Panc1 (cell line): ENCODE measurements around the gene MAPRE2. TPM values are rescaled to one million over a fixed set of nuclear protein-coding genes. Genes with fewer than 3 reads are reported as not detected.

Experiments used
- ATAC-seq: fragments of 200-7000 bp; cut with Tn5 transposase; 2 replicates; pipeline ENCODE4 v1.9.1; 2020; ENCODE audit warnings: mild to moderate bottlenecking, moderate library complexity
- BruUV-seq: library from RNA; stranded (reverse); fragments of 400-500 nt; replicated peaks from 2 replicates; lab custom pipeline; 2021; lab: Mats Ljungman, UMichigan
- CTCF ChIA-PET: fragments of 300-600 bp; sonication (Branson Sonifier 250); formaldehyde crosslinking; loops from one replicate; lab custom pipeline; 2022; ENCODE audit warnings: antibody characterized with exemption; lab: Charles Lee
- POLR2A ChIA-PET: fragments of 300-600 bp; sonication (Branson Sonifier 250); formaldehyde crosslinking; loops from one replicate; lab custom pipeline; 2022; ENCODE audit warnings: antibody characterized with exemption; lab: Charles Lee
- DNase-seq: peaks from one replicate; pipeline ENCODE4 v3.0.0-alpha.2; 2010; ENCODE audit warnings: low read depth, low spot score
- H3K27ac ChIP-seq: 2 replicates; pipeline ENCODE4 v1.5.1; 2011; ENCODE audit warnings: mild to moderate bottlenecking, low read length, inconsistent platforms
- H3K27me3 ChIP-seq: fragments of 200-500 bp; sonication (Bioruptor generic); 2 replicates; pipeline ENCODE4 v1.6.0; 2014; ENCODE audit warnings: low read length, inconsistent platforms; ENCODE audit not compliant: control insufficient read depth, insufficient read depth
- H3K36me3 ChIP-seq: fragments of 200-500 bp; sonication (Bioruptor generic); 2 replicates; pipeline ENCODE4 v1.5.1; 2014; ENCODE audit warnings: inconsistent platforms, mild to moderate bottlenecking, low read length, moderate library complexity; ENCODE audit not compliant: control insufficient read depth, insufficient read depth
- H3K4me1 ChIP-seq: 2 replicates; pipeline ENCODE4 v1.5.1; 2011; ENCODE audit warnings: inconsistent platforms, mild to moderate bottlenecking, low read length, moderate library complexity; ENCODE audit not compliant: control insufficient read depth, insufficient read depth
- H3K4me3 ChIP-seq, 2 experiments: 2 replicates each; pipeline ENCODE4 v1.5.1; 2011 to 2012; ENCODE audit warnings: low read depth in 2 of 2, low read length in 2 of 2, mild to moderate bottlenecking in 2 of 2, inconsistent platforms in 1 of 2, moderate library complexity in 1 of 2
- H3K9me3 ChIP-seq: fragments of 200-500 bp; sonication (Bioruptor generic); 2 replicates; pipeline ENCODE4 v1.5.1; 2014; ENCODE audit warnings: low read depth, mild to moderate bottlenecking, inconsistent platforms, low read length, moderate library complexity; ENCODE audit not compliant: control insufficient read depth, insufficient read depth
- CTCF ChIP-seq: fragments of 450-650 bp; IDR thresholded peaks from 2 replicates; pipeline ENCODE4 v1.5.1; 2017; ENCODE audit warnings: mild to moderate bottlenecking
- POLR2AphosphoS5 ChIP-seq: IDR thresholded peaks from 2 replicates; pipeline ENCODE4 v1.6.1; 2012; ENCODE audit warnings: mild to moderate bottlenecking, low read depth, low read length, moderate library complexity
- REST ChIP-seq, 2 experiments: IDR thresholded peaks; 2 replicates each; pipeline ENCODE4 v1.6.1; 2011 to 2012; ENCODE audit warnings: low read depth in 2 of 2, control low read depth in 1 of 2, low read length in 1 of 2, mild to moderate bottlenecking in 1 of 2, moderate library complexity in 1 of 2; ENCODE audit not compliant: insufficient read depth in 1 of 2
- SIN3A ChIP-seq: IDR thresholded peaks from 2 replicates; pipeline ENCODE4 v1.6.1; 2012; ENCODE audit warnings: low read depth, mild to moderate bottlenecking, low read length, moderate library complexity, borderline replicate concordance; ENCODE audit not compliant: insufficient read depth
- TCF7L2 ChIP-seq: IDR thresholded peaks from 2 replicates; pipeline ENCODE4 v1.6.1; 2011; ENCODE audit warnings: mild to moderate bottlenecking, low read depth, low read length, inconsistent platforms
- in situ Hi-C: cut with HindIII; loops from 2 replicates; pipeline ENCODE4 v1.10.0; 2016; ENCODE audit warnings: low sequenced_read_pairs, low pct_unique_long_range_greater_than_20kb
- intact Hi-C: fragments of 100-400 bp; cut with micrococcal nuclease; formaldehyde crosslinking; loops from one replicate; pipeline ENCODE4 v1.10.0; 2022; ENCODE audit not compliant: unreplicated experiment
- total RNA-seq: library from RNA; stranded (reverse); gene quantifications from one replicate; pipeline ENCODE4 v1.2.1, GENCODE V29; 2021; ENCODE audit not compliant: unreplicated experiment

The MAPRE2 gene
- total RNA-seq, 1 experiment from 2014 or later = 14.1 TPM

DNA sequence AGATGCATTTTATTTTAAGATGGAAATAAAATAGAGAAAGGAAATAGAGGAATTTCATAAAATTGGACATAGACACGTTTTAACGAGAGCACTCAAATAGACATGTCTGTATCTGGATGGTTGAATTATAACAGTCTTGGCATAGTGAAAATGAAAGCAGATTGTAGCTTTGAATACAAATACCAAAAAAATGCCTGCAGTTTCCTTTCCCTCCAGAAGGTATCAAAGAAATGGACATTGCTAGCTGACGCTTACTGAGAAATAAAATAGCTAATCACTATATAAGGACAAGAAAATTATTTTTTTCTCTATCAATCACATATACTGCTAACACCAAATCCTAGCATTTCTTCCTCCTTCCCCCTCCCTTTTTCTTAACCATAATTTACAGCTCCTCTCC is 11.4 kb upstream of the MAPRE2 start:
- no peaks in the 10 kb centered on the region for H3K4me1 ChIP-seq
- no peak overlapping the region for H3K27ac ChIP-seq
- intact Hi-C loops = no loop called here
- H3K4me3 ChIP-seq = peak overlapping the region in 1 of 2 experiments; percentile 31; a peak in 1 of 4 replicates
- ATAC-seq = no peak
- H3K27me3 ChIP-seq = no peaks in the 10 kb centered on the region
- BruUV-seq = no TSS peak
- H3K9me3 ChIP-seq = no peaks in the 10 kb centered on the region
- no peaks in the 10 kb centered on the region for H3K36me3 ChIP-seq
- in situ Hi-C loops = no loop called here
- ChIA-PET CTCF (no interaction called here), POLR2A (no interaction called here)
- TF ChIP-seq REST (IDR thresholded peaks at IDR 0.05; ENCODE audit: insufficient read depth in 1 of 2, low read depth in 2 of 2, low read length in 1 of 2) (no peak), SIN3A (no peak), CTCF (no peak), TCF7L2 (no peak), POLR2AphosphoS5 (no peak)
- DNase-seq = no peak

DNA sequence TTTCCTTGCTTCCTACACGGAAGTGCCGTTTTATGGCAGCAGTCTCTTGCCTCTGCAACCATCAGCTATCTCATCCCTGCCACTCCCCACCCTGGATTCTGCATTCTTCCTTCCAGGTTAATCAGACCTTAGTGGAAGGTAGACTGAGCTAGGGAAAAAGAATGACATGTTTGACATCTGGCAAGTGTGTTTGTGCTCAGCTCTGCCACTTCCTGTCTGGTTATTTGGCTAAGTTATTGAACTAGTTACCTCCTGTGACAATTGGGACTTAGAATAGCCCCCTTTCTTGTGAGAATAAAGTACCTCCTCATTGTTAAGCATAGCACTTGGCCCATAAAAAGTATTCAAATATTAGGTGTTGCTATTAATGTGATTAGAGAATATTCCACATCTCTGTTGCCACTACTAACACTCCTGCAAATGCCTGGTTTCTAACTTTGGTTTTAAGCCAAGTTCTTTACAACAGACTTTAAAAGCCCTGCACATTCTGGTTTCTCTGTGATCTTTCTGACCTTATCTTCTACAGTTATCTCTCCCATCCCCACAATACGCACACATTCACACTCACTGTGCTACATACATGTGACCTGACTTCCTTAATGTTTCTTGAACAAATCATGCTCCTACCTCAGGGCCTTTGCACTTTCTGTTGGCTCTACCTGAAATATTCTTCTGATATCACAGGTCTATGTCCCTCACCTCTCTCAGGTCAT is 10.8 kb upstream of the MAPRE2 start:
- TF ChIP-seq CTCF (no peak), POLR2AphosphoS5 (no peak), TCF7L2 (no peak), SIN3A (no peak), REST (IDR thresholded peaks at IDR 0.05; ENCODE audit: insufficient read depth in 1 of 2, low read depth in 2 of 2, low read length in 1 of 2) (no peak)
- ChIA-PET CTCF (no interaction called here), POLR2A (no interaction called here)
- ATAC-seq (no peak), DNase-seq (no peak)
- no peaks in the 10 kb centered on the region for H3K9me3 ChIP-seq
- in situ Hi-C loops (no loop called here), intact Hi-C loops (no loop called here)
- no TSS peak for BruUV-seq
- no peaks in the 10 kb centered on the region for H3K27me3 ChIP-seq
- no peaks in the 10 kb centered on the region for H3K36me3 ChIP-seq
- H3K4me3 ChIP-seq = peak overlapping the region in 1 of 2 experiments; percentile 31; a peak in 1 of 4 replicates
- no peak overlapping the region for H3K27ac ChIP-seq
- no peaks in the 10 kb centered on the region for H3K4me1 ChIP-seq
